HFFc6 (cell line): Measurements from ENCODE around the gene SH3PXD2A. TPM values are rescaled to one million over a fixed set of nuclear protein-coding genes. Genes with fewer than 3 reads are reported as not detected.

Source experiments
- DNase-seq: peaks from one replicate; pipeline ENCODE4 v3.0.0-alpha.2; 2018
- H3K27ac Mint-ChIP-seq: 2 replicates; pipeline ENCODE4 v1.8.0; 2020; ENCODE audit warnings: mild to moderate bottlenecking, mixed read lengths
- H3K27me3 Mint-ChIP-seq: 2 replicates; pipeline ENCODE4 v1.8.0; 2021; ENCODE audit warnings: mild to moderate bottlenecking, moderate library complexity, mixed read lengths; ENCODE audit not compliant: insufficient read depth
- H3K36me3 Mint-ChIP-seq: 2 replicates; pipeline ENCODE4 v1.8.0; 2021; ENCODE audit warnings: low read depth, mixed read lengths
- H3K4me1 Mint-ChIP-seq: 2 replicates; pipeline ENCODE4 v1.8.0; 2020; ENCODE audit warnings: low read depth, mixed read lengths
- H3K4me3 Mint-ChIP-seq: 2 replicates; pipeline ENCODE4 v1.8.0; 2020; ENCODE audit warnings: mild to moderate bottlenecking, moderate library complexity, mixed read lengths
- H3K9me3 Mint-ChIP-seq: 2 replicates; pipeline ENCODE4 v1.8.0; 2020; ENCODE audit warnings: mild to moderate bottlenecking, mixed read lengths
- CTCF ChIP-seq: fragments of 200-600 bp; sonication (generic); IDR thresholded peaks from 2 replicates; pipeline ENCODE4 v1.5.0; 2021; ENCODE audit warnings: antibody characterized with exemption, mild to moderate bottlenecking
- total RNA-seq, 6 experiments: library from RNA; stranded (reverse); fragmentation: NEBNext Ultra II Directional; extraction: Animal tissue kit (Norgen Biotek cat#: 25700); gene quantifications; 2 replicates in 1 of 6; 3 replicates in 5 of 6; pipeline ENCODE4 v1.2.3, GENCODE V29; 2021

The SH3PXD2A gene
- total RNA-seq, 6 experiments from 2014 or later = 75.5 to 113 (median 81.1) TPM

- no peak for TF ChIP-seq CTCF
- no peaks in the 10 kb centered on the region for H3K36me3 Mint-ChIP-seq
- H3K4me1 Mint-ChIP-seq = peaks cover 51% of the 10 kb centered on the region
- peak overlapping the region; percentile 96 for H3K27ac Mint-ChIP-seq
- 0 out of 2 replicates have a peak, but pooled peaks cover under 1% of the 10 kb centered on the region for H3K9me3 Mint-ChIP-seq
- no peaks in the 10 kb centered on the region for H3K27me3 Mint-ChIP-seq
- DNase-seq = peak; percentile 80
- peak overlapping the region; percentile 73 for H3K4me3 Mint-ChIP-seq
Observed at GRCh38 chr10:103757531-103758293, 97.7 kb downstream of the SH3PXD2A start.

GRCh38 chr10:103756277-103756869 lies 99.0 kb downstream of the SH3PXD2A start:
- DNase-seq = no peak
- Mint-ChIP-seq H3K27me3 (no peaks in the 10 kb centered on the region), H3K9me3 (peaks cover 8% of the 10 kb centered on the region; the same call in 1 of the 2 replicates), H3K36me3 (no peaks in the 10 kb centered on the region), H3K4me1 (peaks cover 43% of the 10 kb centered on the region), H3K4me3 (no peak overlapping the region), H3K27ac (peak overlapping the region; percentile 96; the same call in 1 of the 2 replicates)
- no peak for TF ChIP-seq CTCF

GRCh38 chr10:103752680-103753248 lies 102.6 kb downstream of the SH3PXD2A start:
- DNase-seq = no peak
- H3K4me1 Mint-ChIP-seq = peaks cover 18% of the 10 kb centered on the region
- H3K9me3 Mint-ChIP-seq = peaks cover 8% of the 10 kb centered on the region; the same call in 1 of the 2 replicates
- H3K4me3 Mint-ChIP-seq = no peak overlapping the region
- H3K36me3 Mint-ChIP-seq = no peaks in the 10 kb centered on the region
- no peaks in the 10 kb centered on the region for H3K27me3 Mint-ChIP-seq
- no peak overlapping the region for H3K27ac Mint-ChIP-seq
- TF ChIP-seq CTCF = peak; percentile 99

GRCh38 chr10:103751667-103752290 lies 103.6 kb downstream of the SH3PXD2A start:
- Mint-ChIP-seq H3K9me3 (peaks cover 8% of the 10 kb centered on the region; the same call in 1 of the 2 replicates), H3K36me3 (no peaks in the 10 kb centered on the region), H3K27me3 (no peaks in the 10 kb centered on the region), H3K27ac (no peak overlapping the region), H3K4me3 (no peak overlapping the region), H3K4me1 (peaks cover 10% of the 10 kb centered on the region)
- DNase-seq = no peak
- no peak for TF ChIP-seq CTCF

- H3K4me1 Mint-ChIP-seq = peaks cover 15% of the 10 kb centered on the region
- H3K27me3 Mint-ChIP-seq = peaks cover 1% of the 10 kb centered on the region; the same call in 1 of the 2 replicates
- no peaks in the 10 kb centered on the region for H3K36me3 Mint-ChIP-seq
- H3K9me3 Mint-ChIP-seq = peaks cover 8% of the 10 kb centered on the region; the same call in 1 of the 2 replicates
- no peak overlapping the region for H3K4me3 Mint-ChIP-seq
- no peak for DNase-seq
- H3K27ac Mint-ChIP-seq = no peak overlapping the region
- no peak for TF ChIP-seq CTCF
Observed at GRCh38 chr10:103750836-103751235, 104.5 kb downstream of the SH3PXD2A start.
